Neuronal stem cell (in vitro differentiated cells): Measurements from ENCODE around the gene CAMTA1.

Experiments used
- DNase-seq: peaks from one replicate; pipeline ENCODE4 v3.0.0-alpha.2; 2013; ENCODE audit warnings: low spot score
- H2AFZ ChIP-seq: one replicate; pipeline ENCODE4 v1.6.1; 2013; ENCODE audit warnings: mild to moderate bottlenecking, low read length, inconsistent platforms
- H2AK5ac ChIP-seq: 2 replicates; pipeline ENCODE4 v1.6.1; 2013; ENCODE audit warnings: low read depth, mild to moderate bottlenecking, inconsistent platforms, low read length, moderate library complexity, mixed read lengths
- H2BK120ac ChIP-seq: 2 replicates; pipeline ENCODE4 v1.6.1; 2013; ENCODE audit warnings: low read depth, mild to moderate bottlenecking, inconsistent platforms, low read length, moderate library complexity, mixed read lengths
- H2BK12ac ChIP-seq: one replicate; pipeline ENCODE4 v1.6.1; 2013; ENCODE audit warnings: low read length, inconsistent platforms
- H2BK15ac ChIP-seq: 2 replicates; pipeline ENCODE4 v1.6.1; 2013; ENCODE audit warnings: mild to moderate bottlenecking, low read length, inconsistent platforms, mixed read lengths
- H2BK5ac ChIP-seq: one replicate; pipeline ENCODE4 v1.6.1; 2013; ENCODE audit warnings: inconsistent platforms, mild to moderate bottlenecking, low read length, moderate library complexity
- H3K14ac ChIP-seq: one replicate; pipeline ENCODE4 v1.6.1; 2013; ENCODE audit warnings: low read length, inconsistent platforms
- H3K18ac ChIP-seq: 2 replicates; pipeline ENCODE4 v1.6.1; 2013; ENCODE audit warnings: low read length, inconsistent platforms
- H3K23ac ChIP-seq: 2 replicates; pipeline ENCODE4 v1.6.1; 2013; ENCODE audit warnings: low read depth, mild to moderate bottlenecking, mixed read lengths, low read length, inconsistent platforms; ENCODE audit not compliant: poor library complexity
- H3K27ac ChIP-seq: replicated peaks from 3 replicates; pipeline ENCODE4 v1.5.1; 2013; ENCODE audit warnings: low read length, inconsistent platforms
- H3K27me3 ChIP-seq, 3 experiments: 2 replicates each; pipeline ENCODE4 v1.6.1; 2013; ENCODE audit warnings: low read length in 3 of 3, mild to moderate bottlenecking in 2 of 3, inconsistent platforms in 1 of 3, low read depth in 1 of 3, mixed read lengths in 1 of 3, moderate library complexity in 1 of 3; ENCODE audit not compliant: control insufficient read depth in 3 of 3, insufficient read depth in 3 of 3
- H3K36me3 ChIP-seq, 2 donors: replicated peaks in 1 of 2; 2 replicates each; pipeline ENCODE4 v1.6.1; 2013; ENCODE audit warnings: low read length in 2 of 2; ENCODE audit not compliant: control insufficient read depth in 2 of 2, insufficient read depth in 2 of 2
- H3K4ac ChIP-seq: 2 replicates; pipeline ENCODE4 v1.6.1; 2013; ENCODE audit warnings: inconsistent platforms, mild to moderate bottlenecking, low read length, moderate library complexity
- H3K4me1 ChIP-seq, 2 donors: 1 replicate in 1 of 2; 2 replicates in 1 of 2; pipeline ENCODE4 v1.6.1; 2013; ENCODE audit warnings: low read length in 2 of 2, low read depth in 1 of 2; ENCODE audit not compliant: control insufficient read depth in 2 of 2, insufficient read depth in 1 of 2
- H3K4me2 ChIP-seq: one replicate; pipeline ENCODE4 v1.6.1; 2013; ENCODE audit warnings: mild to moderate bottlenecking, low read length, inconsistent platforms; ENCODE audit not compliant: insufficient read depth, poor library complexity, severe bottlenecking
- H3K4me3 ChIP-seq, 2 donors: 2 replicates each; pipeline ENCODE4 v1.5.1; 2013; ENCODE audit warnings: low read length in 2 of 2, mild to moderate bottlenecking in 2 of 2, inconsistent platforms in 1 of 2, moderate library complexity in 1 of 2
- H3K79me1 ChIP-seq: one replicate; pipeline ENCODE4 v1.6.1; 2013; ENCODE audit warnings: low read depth, mild to moderate bottlenecking, inconsistent platforms, low read length, moderate library complexity
- H3K9ac ChIP-seq: one replicate; pipeline ENCODE4 v1.6.1; 2013; ENCODE audit warnings: mild to moderate bottlenecking, low read depth, low read length, inconsistent platforms; ENCODE audit not compliant: poor library complexity
- H3K9me3 ChIP-seq, 2 donors: replicated peaks in 1 of 2; 2 replicates each; pipeline versions ENCODE3 to v1.6.1; 2013; ENCODE audit warnings: low read length in 2 of 2, mild to moderate bottlenecking in 2 of 2, inconsistent platforms in 1 of 2, low read depth in 1 of 2, mixed read lengths in 1 of 2, moderate library complexity in 1 of 2; ENCODE audit not compliant: control insufficient read depth in 2 of 2, insufficient read depth in 1 of 2
- H4K8ac ChIP-seq: one replicate; pipeline ENCODE4 v1.6.1; 2013; ENCODE audit warnings: low read depth, mild to moderate bottlenecking, inconsistent platforms, low read length, moderate library complexity
- H4K91ac ChIP-seq: one replicate; pipeline ENCODE4 v1.6.1; 2013; ENCODE audit warnings: low read length, low read depth, mild to moderate bottlenecking, inconsistent platforms; ENCODE audit not compliant: poor library complexity
- WGBS, 2 donors: extraction: QIAGEN DNeasy Blood & Tissue Kit; methylation state at CpG; one replicate each; pipeline ENCODE4 v1.1.7; 2013; ENCODE audit warnings: missing lambda C conversion rate in 2 of 2, mixed read lengths in 1 of 2; ENCODE audit not compliant: insufficient read length in 2 of 2, insufficient replicate concordance in 1 of 2; ENCODE audit errors: extremely low coverage in 2 of 2; 5-methylcytosine and 5-hydroxymethylcytosine counted together

CAMTA1 gene

GRCh38 chr1:6880951-6881690 is 95.9 kb downstream of the CAMTA1 start:
- H3K4me1 ChIP-seq = no peaks in the 10 kb centered on the region
- H2BK15ac ChIP-seq = no peak overlapping the region
- no peak overlapping the region for H3K18ac ChIP-seq
- no peak overlapping the region for H3K4me3 ChIP-seq
- no peak overlapping the region for H3K4me2 ChIP-seq
- H2AFZ ChIP-seq = no peak overlapping the region
- no peak overlapping the region for H4K91ac ChIP-seq
- no peak overlapping the region for H3K23ac ChIP-seq
- no peak overlapping the region for H3K9ac ChIP-seq
- H3K79me1 ChIP-seq = no peaks in the 10 kb centered on the region
- peaks cover 0 to 12% of the 10 kb centered on the region in 2 donors for H3K36me3 ChIP-seq
- H3K4ac ChIP-seq = no peak overlapping the region
- H3K14ac ChIP-seq = no peak overlapping the region
- no peak overlapping the region for H2BK5ac ChIP-seq
- no peak overlapping the region for H2AK5ac ChIP-seq
- H3K9me3 ChIP-seq = no peaks in the 10 kb centered on the region
- H2BK120ac ChIP-seq = no peak overlapping the region
- no peaks in the 10 kb centered on the region for H3K27me3 ChIP-seq
- no peak overlapping the region for H4K8ac ChIP-seq
- no peak overlapping the region for H2BK12ac ChIP-seq
- DNase-seq = no peak
- WGBS, 2 donors = no CpG with 5 or more reads among the region's 12 CpGs
- H3K27ac ChIP-seq = no peak overlapping the region

DNA sequence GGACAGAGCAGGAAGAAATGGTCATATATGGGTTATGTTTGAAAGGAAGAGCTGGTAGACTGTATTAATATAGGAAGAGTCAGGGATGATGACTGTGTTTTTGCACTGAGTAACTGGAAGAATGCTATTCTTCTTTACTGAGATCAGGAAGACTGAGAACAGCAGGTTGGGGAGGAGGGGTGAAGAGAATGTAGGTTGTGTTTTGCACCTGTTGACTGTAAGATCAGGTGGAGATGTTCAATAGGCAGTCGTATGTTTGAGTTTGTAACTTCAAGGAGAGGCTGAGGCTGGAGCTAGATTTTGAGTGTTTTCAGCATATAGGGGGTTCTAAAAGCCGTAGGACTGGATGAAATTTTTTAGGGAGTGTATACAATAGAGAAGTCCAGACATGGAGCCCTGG is 97.2 kb downstream of the CAMTA1 start:
- no peak overlapping the region for H3K4me3 ChIP-seq

GRCh38 chr1:6884652-6885153 is 99.4 kb downstream of the CAMTA1 start:
- Histone ChIP-seq H2BK5ac (no peak overlapping the region), H3K4me3 (no peak overlapping the region), H3K14ac (no peak overlapping the region), H3K9me3 (no peaks in the 10 kb centered on the region), H4K8ac (no peak overlapping the region), H2BK15ac (no peak overlapping the region), H3K4ac (no peak overlapping the region), H2BK120ac (no peak overlapping the region), H4K91ac (no peak overlapping the region), H3K9ac (no peak overlapping the region), H2BK12ac (no peak overlapping the region), H2AFZ (no peak overlapping the region), H3K36me3 (peaks cover 0 to 9% of the 10 kb centered on the region in 2 donors), H3K23ac (no peak overlapping the region), H3K4me1 (peaks cover 0 to 2% of the 10 kb centered on the region in 2 donors), H3K27ac (no peak overlapping the region), H3K18ac (no peak overlapping the region), H3K27me3 (no peaks in the 10 kb centered on the region), H3K79me1 (no peaks in the 10 kb centered on the region), H3K4me2 (no peak overlapping the region), H2AK5ac (no peak overlapping the region)
- no CpG with 5 or more reads among the region's 3 CpGs for WGBS, 2 donors
- DNase-seq = no peak

More for the DNA sequence above, 97.2 kb downstream of the CAMTA1 start:
- whole genome bisulfite sequencing, 2 donors = no CpG with 5 or more reads among the region's 2 CpGs
- H3K23ac ChIP-seq = no peak overlapping the region
- H3K9me3 ChIP-seq = no peaks in the 10 kb centered on the region
- H2BK120ac ChIP-seq = no peak overlapping the region
- H2AK5ac ChIP-seq = no peak overlapping the region
- H3K27me3 ChIP-seq = no peaks in the 10 kb centered on the region
- no peak overlapping the region for H3K18ac ChIP-seq
- H3K36me3 ChIP-seq = peaks cover 0 to 4% of the 10 kb centered on the region in 2 donors
- H3K27ac ChIP-seq = no peak overlapping the region
- H3K9ac ChIP-seq = no peak overlapping the region
- H3K79me1 ChIP-seq = no peaks in the 10 kb centered on the region
- no peaks in the 10 kb centered on the region for H3K4me1 ChIP-seq
- H3K4ac ChIP-seq = no peak overlapping the region
- no peak overlapping the region for H2BK5ac ChIP-seq
- no peak overlapping the region for H2AFZ ChIP-seq
- H2BK12ac ChIP-seq = no peak overlapping the region
- no peak for DNase-seq
- H2BK15ac ChIP-seq = no peak overlapping the region
- no peak overlapping the region for H3K14ac ChIP-seq
- H4K8ac ChIP-seq = no peak overlapping the region
- H3K4me2 ChIP-seq = no peak overlapping the region
- no peak overlapping the region for H4K91ac ChIP-seq

DNA sequence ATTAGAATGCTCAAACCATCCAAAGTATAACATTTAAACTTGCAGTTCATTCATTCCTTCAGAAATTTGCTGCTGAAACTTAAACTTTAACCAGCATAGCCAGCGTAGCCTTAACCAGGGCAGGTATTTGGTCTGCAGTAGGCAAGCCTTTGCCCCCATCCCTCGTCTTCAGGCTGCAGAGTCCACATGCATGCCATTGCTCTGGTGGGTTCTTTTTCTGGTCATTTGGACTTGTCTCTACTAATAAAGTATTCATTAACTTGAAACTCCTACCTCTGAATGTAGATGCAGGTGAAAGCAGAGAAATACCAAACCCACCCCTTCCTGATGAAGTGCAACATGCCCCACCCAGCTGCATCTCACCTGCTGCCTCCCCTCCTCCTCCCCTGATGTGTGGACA is 100.2 kb downstream of the CAMTA1 start:
- Histone ChIP-seq H4K8ac (no peak overlapping the region), H4K91ac (no peak overlapping the region), H3K9me3 (no peaks in the 10 kb centered on the region), H2BK12ac (no peak overlapping the region), H3K14ac (no peak overlapping the region), H2BK15ac (no peak overlapping the region), H3K27ac (no peak overlapping the region), H3K27me3 (no peaks in the 10 kb centered on the region), H3K79me1 (peaks cover 2% of the 10 kb centered on the region), H3K9ac (no peak overlapping the region), H3K18ac (no peak overlapping the region), H2AK5ac (no peak overlapping the region), H3K4me3 (no peak overlapping the region), H3K4me1 (peaks cover 0 to 2% of the 10 kb centered on the region in 2 donors), H2BK120ac (no peak overlapping the region), H3K4ac (no peak overlapping the region), H3K36me3 (peaks cover 0 to 9% of the 10 kb centered on the region in 2 donors), H2AFZ (no peak overlapping the region), H3K23ac (no peak overlapping the region), H3K4me2 (no peak overlapping the region), H2BK5ac (no peak overlapping the region)
- WGBS, 2 donors = no CpG with 5 or more reads among the region's 2 CpGs
- DNase-seq = no peak
